GM23248 (cell line): ENCODE results near the gene TULP4.

Source experiments
- EZH2 ChIP-seq: fragments of 200-600 bp; sonication (generic); IDR thresholded peaks from 2 replicates; pipeline ENCODE4 v1.6.1; 2018; ENCODE audit warnings: antibody characterized with exemption, mild to moderate bottlenecking; ENCODE audit not compliant: insufficient read depth, poor library complexity, severe bottlenecking
- EZH2phosphoT487 ChIP-seq: fragments of 200-600 bp; sonication (generic); IDR thresholded peaks from 2 replicates; pipeline ENCODE4 v1.6.1; 2018; ENCODE audit warnings: antibody characterized with exemption, moderate library complexity, mild to moderate bottlenecking, low read depth; ENCODE audit not compliant: insufficient read depth

- no peak for TF ChIP-seq EZH2
- no peak for TF ChIP-seq EZH2phosphoT487
These were observed 35.1 kb downstream of the TULP4 start for GRCh38 chr6:158347335-158347734.
